Left lung (tissue), 10 donors: ENCODE results near the gene XIRP2. TPM values are rescaled to one million over a fixed set of nuclear protein-coding genes. Genes with fewer than 3 reads are reported as not detected.

Source experiments
- ATAC-seq: fragments of 200-7000 bp; cut with Tn5 transposase; one replicate; pipeline ENCODE4 v1.9.1; 2020; ENCODE audit warnings: moderate library complexity
- DNase-seq, 4 donors: peaks; one replicate each; pipeline ENCODE4 v3.0.0-alpha.2; 2013 to 2020
- H3K27ac ChIP-seq, 2 donors: fragments of 200-600 bp; sonication (generic) in 1 of 2; one replicate each; pipeline versions ENCODE4 v1.5.0 to v1.8.0; 2020 to 2021
- H3K27me3 ChIP-seq, 2 donors: fragments of 200-600 bp; sonication (generic) in 1 of 2; one replicate each; pipeline versions ENCODE4 v1.5.0 to v1.8.0; 2020 to 2021
- H3K36me3 ChIP-seq, 2 donors: fragments of 200-600 bp; sonication (generic) in 1 of 2; one replicate each; pipeline versions ENCODE4 v1.5.0 to v1.8.0; 2020 to 2021
- H3K4me1 ChIP-seq, 2 donors: fragments of 200-600 bp; one replicate each; pipeline ENCODE4 v1.8.0; 2021
- H3K4me3 ChIP-seq, 2 donors: fragments of 200-600 bp; sonication (generic) in 1 of 2; one replicate each; pipeline versions ENCODE4 v1.5.0 to v1.8.0; 2020 to 2021; ENCODE audit warnings: mild to moderate bottlenecking in 1 of 2
- H3K9me3 ChIP-seq, 2 donors: fragments of 200-600 bp; sonication (generic) in 1 of 2; one replicate each; pipeline versions ENCODE4 v1.5.0 to v1.8.0; 2020 to 2021
- CTCF ChIP-seq, 2 donors: fragments of 200-600 bp; sonication (generic) in 1 of 2; IDR thresholded peaks; one replicate each; pipeline versions ENCODE4 v1.5.0 to v1.8.0; 2021; ENCODE audit warnings: antibody characterized with exemption in 2 of 2
- intact Hi-C, 2 donors: fragments of 100-400 bp; cut with DNase I; formaldehyde crosslinking; loops; one replicate each; pipeline versions ENCODE4 v1.11.2 to v1.14.2; 2022
- polyA plus RNA-seq, 6 donors: library from polyadenylated mRNA; unstranded; fragments of 120-200 nt; gene quantifications; one replicate each; pipeline ENCODE4 v1.2.1, GENCODE V29; 2013; ENCODE audit not compliant: insufficient read length in 6 of 6
- total RNA-seq, 2 donors: library from RNA; stranded (reverse); fragmentation: NEBNext Ultra II Directional; extraction: Animal tissue kit (Norgen Biotek cat#: 25700); gene quantifications; one replicate each; pipeline ENCODE4 v1.2.1, GENCODE V29; 2021
- donor health status: DM: no; HTN: yes; CAD: no.
- donor health status: DM: no; HTN: no; CAD: no.

The XIRP2 gene
- total and polyA plus RNA-seq, 8 donors, result 0.08 to 0.37 (median 0.27) TPM

GRCh38 chr2:166957686-166958085 is 69.4 kb downstream of the XIRP2 start:
- intact Hi-C loops, result no loop called here
- TF ChIP-seq CTCF (IDR thresholded peaks at IDR 0.05), result no peak
- Histone ChIP-seq H3K4me3 (no peak overlapping the region), H3K27me3 (no peaks in the 10 kb centered on the region), H3K27ac (no peak overlapping the region), H3K36me3 (no peaks in the 10 kb centered on the region), H3K4me1 (no peaks in the 10 kb centered on the region), H3K9me3 (no peaks in the 10 kb centered on the region)
- ATAC-seq (no peak), DNase-seq (no peak)

GRCh38 chr2:166958986-166959481 is 70.8 kb downstream of the XIRP2 start:
- intact Hi-C loops, result no loop called here
- no peak for DNase-seq

GRCh38 chr2:166959556-166959955 is 71.3 kb downstream of the XIRP2 start:
- H3K27me3 ChIP-seq, result no peaks in the 10 kb centered on the region

More at GRCh38 chr2:166958986-166959481, 70.8 kb downstream of the XIRP2 start:
- H3K4me3 ChIP-seq, result no peak overlapping the region
- no peak for ATAC-seq
- no peaks in the 10 kb centered on the region for H3K9me3 ChIP-seq
- no peaks in the 10 kb centered on the region for H3K27me3 ChIP-seq
- TF ChIP-seq CTCF (IDR thresholded peaks at IDR 0.05), result no peak
- no peaks in the 10 kb centered on the region for H3K36me3 ChIP-seq
- no peaks in the 10 kb centered on the region for H3K4me1 ChIP-seq
- no peak overlapping the region for H3K27ac ChIP-seq

DNA sequence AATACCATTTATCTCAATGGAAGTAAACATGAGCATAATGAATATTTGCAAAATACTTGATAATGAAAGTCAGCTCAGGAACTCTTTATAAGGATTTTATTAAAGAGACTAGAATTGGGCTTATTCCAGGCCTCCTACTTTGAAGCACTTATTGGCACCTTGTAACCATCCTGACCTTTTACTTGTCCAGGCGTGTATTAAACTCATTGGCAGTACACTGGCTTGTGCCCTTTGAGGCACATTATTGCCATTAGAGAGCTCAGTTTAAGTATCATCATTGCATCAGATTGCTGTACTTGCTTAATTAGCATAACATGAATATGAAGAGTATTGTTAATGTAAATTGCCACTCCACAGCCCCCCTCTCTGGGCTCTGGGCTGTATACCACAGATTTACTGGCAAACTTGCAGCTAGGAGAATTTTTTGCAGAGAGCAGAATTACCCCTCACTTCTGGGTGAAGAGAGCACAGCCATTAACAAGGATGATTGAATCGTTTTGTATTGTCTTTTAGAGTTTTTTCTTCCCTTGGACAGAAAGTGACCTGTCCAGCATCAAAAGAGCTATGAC is 72.5 kb downstream of the XIRP2 start:
- no peak overlapping the region for H3K27ac ChIP-seq
- TF ChIP-seq CTCF (IDR thresholded peaks at IDR 0.05), result no peak
- no peaks in the 10 kb centered on the region for H3K36me3 ChIP-seq
- no peaks in the 10 kb centered on the region for H3K27me3 ChIP-seq
- no peak for DNase-seq
- intact Hi-C loops, result no loop called here
- no peak for ATAC-seq
- H3K9me3 ChIP-seq, result no peaks in the 10 kb centered on the region
- H3K4me1 ChIP-seq, result no peaks in the 10 kb centered on the region
- no peak overlapping the region for H3K4me3 ChIP-seq

More at GRCh38 chr2:166959556-166959955, 71.3 kb downstream of the XIRP2 start:
- Histone ChIP-seq H3K4me1 (no peaks in the 10 kb centered on the region), H3K9me3 (no peaks in the 10 kb centered on the region), H3K4me3 (no peak overlapping the region), H3K27ac (no peak overlapping the region), H3K36me3 (no peaks in the 10 kb centered on the region)
- intact Hi-C loops, result no loop called here
- DNase-seq (no peak), ATAC-seq (no peak)
- no peak for TF ChIP-seq CTCF (IDR thresholded peaks at IDR 0.05)

DNA sequence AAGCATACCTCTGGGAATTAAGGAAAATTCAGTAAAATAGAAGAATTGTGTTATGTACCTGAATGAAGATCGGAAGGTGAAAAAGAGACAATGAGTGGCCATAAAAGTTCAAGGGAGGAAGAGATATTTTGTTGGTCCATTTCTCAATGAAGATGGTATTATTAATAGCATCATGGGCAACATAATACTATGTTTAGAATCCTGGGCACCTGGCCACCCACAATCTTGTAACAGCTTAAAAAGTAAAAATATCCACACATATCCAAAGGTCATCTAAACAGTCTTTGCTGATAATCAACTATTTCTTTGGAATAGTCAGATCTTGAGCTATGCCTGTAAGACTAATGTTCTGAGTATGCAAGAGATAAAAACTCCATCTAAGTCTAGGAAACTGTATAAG is 73.7 kb downstream of the XIRP2 start:
- no peaks in the 10 kb centered on the region for H3K36me3 ChIP-seq
- intact Hi-C loops, result no loop called here
- DNase-seq (no peak), ATAC-seq (no peak)
- no peak for TF ChIP-seq CTCF (IDR thresholded peaks at IDR 0.05)
- H3K4me3 ChIP-seq, result no peak overlapping the region
- H3K27me3 ChIP-seq, result no peaks in the 10 kb centered on the region
- no peaks in the 10 kb centered on the region for H3K4me1 ChIP-seq
- H3K9me3 ChIP-seq, result no peaks in the 10 kb centered on the region
- H3K27ac ChIP-seq, result no peak overlapping the region
